Suprapubic skin (tissue), 4 donors: Measurements from ENCODE around the gene MYBPC1. TPM values are rescaled to one million over a fixed set of nuclear protein-coding genes. Genes with fewer than 3 reads are reported as not detected.

Source experiments
- DNase-seq, 2 donors: peaks; one replicate each; pipeline ENCODE4 v3.0.0-alpha.2; 2019; ENCODE audit warnings: low spot score in 2 of 2
- H3K27ac ChIP-seq: fragments of 200-600 bp; sonication (generic); one replicate; pipeline ENCODE4 v1.5.1; 2019
- H3K27me3 ChIP-seq: fragments of 200-600 bp; sonication (generic); one replicate; pipeline ENCODE4 v1.5.1; 2019
- H3K36me3 ChIP-seq: fragments of 200-600 bp; sonication (generic); one replicate; pipeline ENCODE4 v1.5.1; 2019
- H3K4me1 ChIP-seq: fragments of 200-600 bp; sonication (generic); one replicate; pipeline ENCODE4 v1.5.1; 2019
- H3K4me3 ChIP-seq: fragments of 200-600 bp; sonication (generic); one replicate; pipeline ENCODE4 v1.5.1; 2019; ENCODE audit warnings: mild to moderate bottlenecking
- H3K9me3 ChIP-seq: fragments of 200-600 bp; sonication (generic); one replicate; pipeline ENCODE4 v1.5.1; 2019
- CTCF ChIP-seq, 2 donors: fragments of 200-600 bp in 1 of 2; fragments of 450-650 bp in 1 of 2; sonication (generic) in 1 of 2; IDR thresholded peaks; one replicate each; pipeline ENCODE4 v1.5.1; 2016 to 2019; ENCODE audit warnings: antibody characterized with exemption in 2 of 2, mild to moderate bottlenecking in 1 of 2, moderate library complexity in 1 of 2
- EP300 ChIP-seq: sonication (generic); formaldehyde crosslinking; IDR thresholded peaks from one replicate; pipeline ENCODE4 v1.6.1; 2017; ENCODE audit warnings: antibody characterized with exemption
- POLR2A ChIP-seq, 2 donors: fragments of 450-650 bp; IDR thresholded peaks; one replicate each; pipeline ENCODE4 v1.6.1; 2017; ENCODE audit warnings: antibody characterized with exemption in 2 of 2, mild to moderate bottlenecking in 2 of 2, moderate library complexity in 2 of 2
- POLR2AphosphoS5 ChIP-seq, 3 donors: sonication (generic); formaldehyde crosslinking; IDR thresholded peaks; one replicate each; pipeline ENCODE4 v1.6.1; 2017; ENCODE audit warnings: antibody characterized with exemption in 3 of 3
- WGBS: methylation state at CpG from one replicate; pipeline ENCODE4 v1.1.5; 2018; 5-methylcytosine and 5-hydroxymethylcytosine counted together
- total RNA-seq, 4 donors: library from RNA; depleted of rRNA; stranded (reverse); fragments of >200 nt; gene quantifications; one replicate each; pipeline ENCODE4 v1.1.0, GENCODE V29; 2016

Gene MYBPC1
- total RNA-seq, 4 donors from 2014 or later, result 2.1 to 11.9 (median 7.0) TPM

GRCh38 chr12:101598483-101598882 lies 3.7 kb downstream of the MYBPC1 start:
- Histone ChIP-seq H3K4me3 (no peak overlapping the region), H3K27me3 (no peaks in the 10 kb centered on the region), H3K9me3 (no peaks in the 10 kb centered on the region), H3K4me1 (no peaks in the 10 kb centered on the region), H3K36me3 (no peaks in the 10 kb centered on the region), H3K27ac (no peak overlapping the region)
- no peak for DNase-seq
- 92% methylated on average over 3 of the region's 3 CpGs for WGBS
- TF ChIP-seq POLR2A (IDR thresholded peaks at IDR 0.05) (no peak), POLR2AphosphoS5 (IDR thresholded peaks at IDR 0.05) (no peak), CTCF (IDR thresholded peaks at IDR 0.05) (no peak), EP300 (no peak)

GRCh38 chr12:101599311-101599710 lies 4.5 kb downstream of the MYBPC1 start:
- H3K36me3 ChIP-seq, result no peaks in the 10 kb centered on the region

GRCh38 chr12:101599771-101600484 lies 5.2 kb downstream of the MYBPC1 start:
- WGBS, result 55% methylated on average over 5 of the region's 5 CpGs
- TF ChIP-seq POLR2A (IDR thresholded peaks at IDR 0.05), result no peak
- no peak for TF ChIP-seq CTCF (IDR thresholded peaks at IDR 0.05)
- TF ChIP-seq POLR2AphosphoS5 (IDR thresholded peaks at IDR 0.05), result no peak
- TF ChIP-seq EP300, result no peak
- no peak for DNase-seq
- H3K9me3 ChIP-seq, result no peaks in the 10 kb centered on the region
- H3K27me3 ChIP-seq, result no peaks in the 10 kb centered on the region
- no peak overlapping the region for H3K4me3 ChIP-seq
- no peak overlapping the region for H3K27ac ChIP-seq
- H3K36me3 ChIP-seq, result no peaks in the 10 kb centered on the region
- H3K4me1 ChIP-seq, result no peaks in the 10 kb centered on the region

More at GRCh38 chr12:101599311-101599710, 4.5 kb downstream of the MYBPC1 start:
- WGBS, result 97% methylated on average over 1 of the region's 1 CpG
- TF ChIP-seq CTCF (IDR thresholded peaks at IDR 0.05), result no peak
- Histone ChIP-seq H3K9me3 (no peaks in the 10 kb centered on the region), H3K27ac (no peak overlapping the region), H3K4me3 (no peak overlapping the region), H3K27me3 (no peaks in the 10 kb centered on the region), H3K4me1 (no peaks in the 10 kb centered on the region)
- no peak for DNase-seq

- TF ChIP-seq POLR2A (IDR thresholded peaks at IDR 0.05) (no peak), EP300 (no peak), POLR2AphosphoS5 (IDR thresholded peaks at IDR 0.05) (no peak), CTCF (IDR thresholded peaks at IDR 0.05) (no peak)
- no peak overlapping the region for H3K27ac ChIP-seq
- no peaks in the 10 kb centered on the region for H3K9me3 ChIP-seq
- 38% methylated on average over 1 of the region's 1 CpG for WGBS
- no peaks in the 10 kb centered on the region for H3K27me3 ChIP-seq
- H3K4me1 ChIP-seq, result peaks cover 4% of the 10 kb centered on the region
- no peaks in the 10 kb centered on the region for H3K36me3 ChIP-seq
- no peak for DNase-seq
- H3K4me3 ChIP-seq, result no peak overlapping the region
These were observed 9.4 kb downstream of the MYBPC1 start for GRCh38 chr12:101604132-101604531.

GRCh38 chr12:101607894-101608293 lies 13.1 kb downstream of the MYBPC1 start:
- Histone ChIP-seq H3K4me1 (peaks cover 4% of the 10 kb centered on the region), H3K4me3 (no peak overlapping the region), H3K9me3 (no peaks in the 10 kb centered on the region), H3K36me3 (no peaks in the 10 kb centered on the region), H3K27me3 (no peaks in the 10 kb centered on the region), H3K27ac (peak overlapping the region; percentile 60)
- no peak for DNase-seq
- WGBS, result 70% methylated on average over 2 of the region's 2 CpGs
- TF ChIP-seq POLR2AphosphoS5 (IDR thresholded peaks at IDR 0.05) (no peak), POLR2A (IDR thresholded peaks at IDR 0.05) (no peak), EP300 (no peak), CTCF (IDR thresholded peaks at IDR 0.05) (no peak)
